Activated gamma-delta T cell treated with Interleukin-2 at 50 U/mL for 16 hours (primary cell): ENCODE results near the gene MRC2.

Experiments used
- DNase-seq: peaks from one replicate; pipeline ENCODE4 v3.0.0-alpha.2; 2020

The MRC2 gene

GRCh38 chr17:62664336-62665120 is 37.1 kb downstream of the MRC2 start:
- DNase-seq, result no peak

GRCh38 chr17:62665599-62665998 is 38.1 kb downstream of the MRC2 start:
- DNase-seq, result no peak

GRCh38 chr17:62666061-62666800 is 38.8 kb downstream of the MRC2 start:
- no peak for DNase-seq

- DNase-seq, result no peak
These were observed 39.5 kb downstream of the MRC2 start for GRCh38 chr17:62666801-62667591.

- DNase-seq, result no peak
These were observed 40.8 kb downstream of the MRC2 start for GRCh38 chr17:62668091-62668804.

GRCh38 chr17:62670202-62670821 is 42.8 kb downstream of the MRC2 start:
- no peak for DNase-seq

GRCh38 chr17:62671553-62671952 is 44.1 kb downstream of the MRC2 start:
- DNase-seq, result no peak

GRCh38 chr17:62672957-62673356 is 45.5 kb downstream of the MRC2 start:
- no peak for DNase-seq

- no peak for DNase-seq
These were observed 46.3 kb downstream of the MRC2 start for GRCh38 chr17:62673614-62674362.

GRCh38 chr17:62674363-62674739 is 46.9 kb downstream of the MRC2 start:
- no peak for DNase-seq

GRCh38 chr17:62674841-62675240 is 47.4 kb downstream of the MRC2 start:
- no peak for DNase-seq

- no peak for DNase-seq
These were observed 47.8 kb downstream of the MRC2 start for GRCh38 chr17:62675260-62675659.

- no peak for DNase-seq
These were observed 48.2 kb downstream of the MRC2 start for GRCh38 chr17:62675701-62676100.

- DNase-seq, result no peak
These were observed 48.9 kb downstream of the MRC2 start for GRCh38 chr17:62676231-62676943.

- DNase-seq, result no peak
These were observed 49.6 kb downstream of the MRC2 start for GRCh38 chr17:62676952-62677596.

GRCh38 chr17:62678214-62678919 is 50.9 kb downstream of the MRC2 start:
- no peak for DNase-seq

- no peak for DNase-seq
These were observed 52.5 kb downstream of the MRC2 start for GRCh38 chr17:62679866-62680377.

- DNase-seq, result no peak
These were observed 53.1 kb downstream of the MRC2 start for GRCh38 chr17:62680541-62681052.
